Measurements from ENCODE around the gene PARN. TPM values are rescaled to one million over a fixed set of nuclear protein-coding genes. Genes with fewer than 3 reads are reported as not detected.

PARN gene
- total and polyA plus RNA-seq, 9 of the 15 experiments (the other 6 are each of a cell fraction or from before 2014, with no cell fraction given) = 9.6 to 51.3 (median 40.4) TPM

DNA sequence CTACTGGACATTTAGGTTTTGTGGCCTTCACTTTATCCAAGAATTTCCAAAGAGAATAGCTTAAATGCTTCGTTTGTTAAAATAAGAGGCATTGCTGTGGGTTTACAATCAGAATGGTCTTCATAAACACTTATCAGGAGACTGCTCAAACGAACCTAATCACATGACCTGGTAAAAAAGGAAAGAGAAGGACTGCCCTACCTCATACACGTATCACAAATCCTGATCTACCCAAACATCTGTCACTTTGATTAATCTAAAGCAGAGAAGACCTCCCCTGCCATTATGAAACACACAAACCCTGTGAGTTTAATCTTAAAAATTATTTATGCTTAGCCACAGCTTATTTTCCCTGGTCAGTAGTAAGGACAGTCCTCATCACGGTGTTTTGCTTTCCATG is 76.6 kb downstream of the PARN start:
- ChIA-PET POLR2A (interaction anchor here (0.5 to 1.8 kb wide), 3 partner anchors 9 to 75 kb away, joined by 4 to 6 read pairs (median 4); no protein-coding TSS in a partner anchor), CTCF (ENCODE audit: low intra/inter-chr PET ratio) (no interaction called here)
- intact Hi-C loops (cut with micrococcal nuclease) = no loop called here
- no peaks in the 10 kb centered on the region for H3K79me2 ChIP-seq (ENCODE audit: control insufficient read depth, insufficient read depth, low read length)
- BruUV-seq (replicated peaks) = no TSS peak
- no peak for ATAC-seq
- no peak overlapping the region for H2AFZ ChIP-seq (ENCODE audit: low read depth, low read length)
- no peaks in the 10 kb centered on the region for H3K9me3 ChIP-seq (replicated peaks; ENCODE audit: control insufficient read depth, insufficient read depth, low read depth, low read length)
- H3K4me3 ChIP-seq = no peak overlapping the region
- no peak for TF ChIP-seq CLOCK (CRISPR knock-in tag; IDR thresholded peaks at IDR 0.05; ENCODE audit: borderline replicate concordance)
- TF ChIP-seq, protein P1, sequence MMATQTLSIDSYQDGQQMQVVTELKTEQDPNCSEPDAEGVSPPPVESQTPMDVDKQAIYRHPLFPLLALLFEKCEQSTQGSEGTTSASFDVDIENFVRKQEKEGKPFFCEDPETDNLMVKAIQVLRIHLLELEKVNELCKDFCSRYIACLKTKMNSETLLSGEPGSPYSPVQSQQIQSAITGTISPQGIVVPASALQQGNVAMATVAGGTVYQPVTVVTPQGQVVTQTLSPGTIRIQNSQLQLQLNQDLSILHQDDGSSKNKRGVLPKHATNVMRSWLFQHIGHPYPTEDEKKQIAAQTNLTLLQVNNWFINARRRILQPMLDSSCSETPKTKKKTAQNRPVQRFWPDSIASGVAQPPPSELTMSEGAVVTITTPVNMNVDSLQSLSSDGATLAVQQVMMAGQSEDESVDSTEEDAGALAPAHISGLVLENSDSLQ (IDR thresholded peaks at IDR 0.05) = peak; percentile 22; the same call in 1 of the 2 replicates
- TF ChIP-seq TOE1 (IDR thresholded peaks at IDR 0.05; ENCODE audit: borderline replicate concordance) = peak; percentile 35; the same call in 1 of the 2 replicates
- TF ChIP-seq TOE1 (CRISPR knock-in tag; IDR thresholded peaks at IDR 0.05; ENCODE audit: borderline replicate concordance, low read depth) = no peak
- no peak for TF ChIP-seq SAFB2 (IDR thresholded peaks at IDR 0.05; ENCODE audit: borderline replicate concordance, low read depth, low read length, severe bottlenecking)
- no peak for TF ChIP-seq SREBF2 (CRISPR knock-in tag; IDR thresholded peaks at IDR 0.05)
- no peak for TF ChIP-seq HNRNPH1 (optimal IDR thresholded peaks at IDR 0.05; ENCODE audit: low read depth, low read length)
- TF ChIP-seq TFE3 (CRISPR knock-in tag; IDR thresholded peaks at IDR 0.05) = peak; percentile 93
- TF ChIP-seq ZNF282 (CRISPR knock-in tag; IDR thresholded peaks at IDR 0.05) = no peak
- peak; percentile 83 for TF ChIP-seq MEIS2 (IDR thresholded peaks at IDR 0.05; ENCODE audit: partially characterized antibody)
- TF ChIP-seq PBX2 (CRISPR knock-in tag; IDR thresholded peaks at IDR 0.05; ENCODE audit: low read depth) = no peak
- peak; percentile 74 for TF ChIP-seq PBX2 (tag; conservative IDR thresholded peaks at IDR 0.05; ENCODE audit: low read depth)
- no peak overlapping the region for H3K9ac ChIP-seq (ENCODE audit: insufficient read depth in 1 of 2, low read depth in 2 of 2, low read length in 2 of 2)
- no peak overlapping the region for H3K4me2 ChIP-seq (ENCODE audit: insufficient read depth, low read length)
- H3K9me1 ChIP-seq (ENCODE audit: control insufficient read depth, insufficient read depth, low read length) = no peaks in the 10 kb centered on the region
- WGBS (ENCODE audit: insufficient coverage, low coverage, missing lambda C conversion rate) = 22% methylated on average over 4 of the region's 4 CpGs
- no peaks in the 10 kb centered on the region for H4K20me1 ChIP-seq (replicated peaks; ENCODE audit: control insufficient read depth, insufficient read depth, low read length)
- H3K4me1 ChIP-seq (replicated peaks in 1 of 2; ENCODE audit: control insufficient read depth in 2 of 2, insufficient read depth in 2 of 2, low read length in 2 of 2) = peaks cover 0 to 4% of the 10 kb centered on the region in 2 experiments; a peak in 1 of 5 replicates
- DNase-seq (ENCODE audit: extremely low read depth in 1 of 4, low spot score in 3 of 4) = no peak
- H3K27me3 ChIP-seq (ENCODE audit: control insufficient read depth in 2 of 2, insufficient read depth in 2 of 2, low read length in 2 of 2) = no peaks in the 10 kb centered on the region
- no peak overlapping the region for H3K27ac ChIP-seq (ENCODE audit: extremely low read depth, low read depth, low read length)
- in situ Hi-C loops (cut with MboI) = no loop called here
- FAIRE-seq = no peak
- peaks cover 31% of the 10 kb centered on the region; the same call in 2 of the 3 replicates for H3K36me3 ChIP-seq (ENCODE audit: control insufficient read depth, insufficient read depth, low read length)

All from K562 (cell line).